HepG2 (cell line): Measurements from ENCODE around the gene TRABD.

Experiments
- CTCF ChIP-seq: sonication (generic); formaldehyde crosslinking; IDR thresholded peaks from 2 replicates; pipeline ENCODE4 v1.5.0; 2020; ENCODE audit warnings: mild to moderate bottlenecking, missing genetic modification reagents, moderate library complexity
- MAX ChIP-seq: IDR thresholded peaks from 2 replicates; pipeline ENCODE4 v1.6.1; 2012; ENCODE audit warnings: inconsistent platforms
- SIN3B ChIP-seq: fragments of 150-350 bp; IDR thresholded peaks from 2 replicates; pipeline ENCODE4 v1.6.1; 2014; ENCODE audit warnings: low read length
- TCF12 ChIP-seq, 2 experiments: fragments of 450-650 bp in 1 of 2; sonication (generic) in 1 of 2; formaldehyde crosslinking in 1 of 2; IDR thresholded peaks; 2 replicates each; pipeline versions ENCODE4 v1.6.1 to v1.8.0; 2017 to 2022; ENCODE audit warnings: antibody characterized with exemption in 1 of 2, mild to moderate bottlenecking in 1 of 2, missing genetic modification reagents in 1 of 2, moderate library complexity in 1 of 2
- ZBTB33 ChIP-seq: sonication (generic); formaldehyde crosslinking; IDR thresholded peaks from 2 replicates; pipeline ENCODE4 v1.4.0; 2020; ENCODE audit warnings: missing genetic modification reagents
- TF ChIP-seq, protein P1 (sequence below): IDR thresholded peaks from 2 replicates; pipeline ENCODE4 v1.6.1; 2016; ENCODE audit warnings: low read depth, control low read depth

DNA sequence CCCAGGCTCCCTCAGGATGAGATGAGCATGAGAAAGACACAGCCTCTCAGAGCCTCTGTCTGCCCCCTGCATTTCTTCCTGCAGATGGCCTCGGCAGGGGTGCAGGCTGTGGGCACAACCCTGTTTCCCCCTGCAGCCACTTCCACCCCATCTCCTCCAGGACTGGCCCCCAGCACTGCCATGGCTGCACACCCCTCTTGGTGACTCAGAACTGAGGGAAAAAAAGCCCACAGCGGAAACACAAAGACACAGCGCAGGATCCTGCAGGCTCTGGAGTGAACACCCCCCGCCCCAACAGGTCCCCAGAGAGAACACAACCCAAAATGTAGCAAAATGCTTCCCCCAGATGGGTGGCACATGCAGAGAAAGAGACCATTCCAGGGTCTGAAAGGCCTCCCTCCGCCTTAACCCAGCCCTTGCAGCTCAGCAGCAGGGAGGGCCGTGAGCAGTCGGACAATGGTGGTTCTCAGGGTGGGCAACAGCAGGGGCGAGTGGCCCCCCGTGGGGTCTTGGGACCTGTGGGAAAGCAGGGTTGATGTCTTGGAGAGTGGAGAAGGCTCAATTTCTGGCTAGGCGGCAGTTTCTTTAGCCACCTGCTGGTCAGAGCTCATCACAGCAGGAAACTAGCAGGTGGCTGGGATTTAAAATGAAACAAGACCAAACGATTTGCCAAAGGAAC is 51.2 kb downstream of the TRABD start:
- TF ChIP-seq ZBTB33 (CRISPR knock-in tag) (no peak), CTCF (peak; percentile 57), SIN3B (no peak), TCF12 (IDR thresholded peaks at IDR 0.05) (no peak), TCF12 (CRISPR knock-in tag; IDR thresholded peaks at IDR 0.05) (no peak), MAX (no peak)
- TF ChIP-seq, protein P1, sequence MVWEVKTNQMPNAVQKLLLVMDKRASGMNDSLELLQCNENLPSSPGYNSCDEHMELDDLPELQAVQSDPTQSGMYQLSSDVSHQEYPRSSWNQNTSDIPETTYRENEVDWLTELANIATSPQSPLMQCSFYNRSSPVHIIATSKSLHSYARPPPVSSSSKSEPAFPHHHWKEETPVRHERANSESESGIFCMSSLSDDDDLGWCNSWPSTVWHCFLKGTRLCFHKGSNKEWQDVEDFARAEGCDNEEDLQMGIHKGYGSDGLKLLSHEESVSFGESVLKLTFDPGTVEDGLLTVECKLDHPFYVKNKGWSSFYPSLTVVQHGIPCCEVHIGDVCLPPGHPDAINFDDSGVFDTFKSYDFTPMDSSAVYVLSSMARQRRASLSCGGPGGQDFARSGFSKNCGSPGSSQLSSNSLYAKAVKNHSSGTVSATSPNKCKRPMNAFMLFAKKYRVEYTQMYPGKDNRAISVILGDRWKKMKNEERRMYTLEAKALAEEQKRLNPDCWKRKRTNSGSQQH: no peak
